CD4-positive, alpha-beta T cell treated with Interferon gamma for 1 hour (primary cell): ENCODE measurements around the gene CXCR4.

Experiments used
- DNase-seq: peaks from one replicate; pipeline ENCODE4 v3.0.0-alpha.2; 2020

The CXCR4 gene

GRCh38 chr2:136117909-136118818 is at the start of gene CXCR4:
TSS of gene CXCR4 (minus strand) at chr2:136118149. CDS start at chr2:136118060, 89 bp downstream.
- DNase-seq = peak; percentile 92

DNA sequence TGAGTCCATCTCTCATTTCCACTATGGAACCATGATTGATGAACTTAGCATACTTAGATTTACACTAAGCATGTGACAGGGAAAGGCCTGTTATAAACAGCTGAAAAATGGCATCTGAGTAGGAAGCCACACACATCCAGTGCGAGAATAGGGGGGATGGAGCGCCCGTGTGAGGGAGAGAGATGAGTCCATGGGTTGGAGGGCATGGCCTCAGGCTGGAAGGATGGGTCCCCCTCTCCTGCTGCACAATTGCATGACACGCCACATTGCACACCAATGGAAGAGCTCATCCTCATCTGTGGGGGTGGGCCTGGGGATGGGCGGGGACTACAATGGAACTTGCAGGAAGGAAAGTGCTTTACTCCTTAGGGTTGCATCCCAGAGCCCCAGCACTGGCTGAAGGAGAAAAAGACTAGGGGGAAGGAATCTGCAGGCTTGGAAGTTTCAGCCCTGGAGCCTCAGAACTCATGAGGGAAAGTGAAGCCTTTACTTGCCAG is 46.4 kb upstream of the CXCR4 start:
- DNase-seq = no peak

DNA sequence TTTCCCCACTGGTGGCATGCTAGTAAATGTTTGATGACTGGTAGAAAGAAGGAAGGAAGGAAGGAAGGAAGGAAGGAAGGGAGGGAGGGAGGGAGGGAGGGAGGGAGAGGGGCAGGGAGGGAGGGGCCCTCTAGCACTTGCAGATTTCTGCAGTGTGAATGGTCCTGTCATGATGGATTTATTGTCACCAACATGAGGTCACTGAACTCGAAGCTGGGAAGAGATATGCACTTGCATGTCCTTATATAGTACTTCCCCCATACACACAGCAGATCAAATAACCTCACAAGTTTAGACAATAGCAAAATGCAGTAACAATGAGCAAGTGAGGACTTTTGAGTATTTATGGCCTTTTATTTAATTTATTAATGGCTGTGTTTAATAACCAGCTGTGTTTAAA is 44.5 kb upstream of the CXCR4 start:
- DNase-seq = no peak

DNA sequence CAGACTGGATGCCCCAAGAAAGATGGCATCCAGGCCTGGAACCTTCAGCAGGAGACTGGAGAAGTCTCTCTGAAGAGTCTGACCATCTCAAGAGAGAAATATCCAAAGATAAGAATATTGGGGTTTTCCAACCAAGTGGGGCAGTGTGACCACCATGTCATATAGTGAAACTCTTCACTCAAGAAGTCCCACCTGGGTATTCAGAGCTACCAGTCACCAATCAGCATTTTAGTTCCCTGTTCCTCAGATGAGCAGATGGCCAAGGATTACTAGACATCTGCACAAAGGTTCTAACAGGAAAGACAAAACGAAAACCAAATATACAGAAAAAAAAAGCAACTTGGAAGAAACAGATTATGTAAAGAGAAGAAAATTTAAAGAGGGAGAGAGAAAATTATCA is 38.5 kb upstream of the CXCR4 start:
- no peak for DNase-seq

DNA sequence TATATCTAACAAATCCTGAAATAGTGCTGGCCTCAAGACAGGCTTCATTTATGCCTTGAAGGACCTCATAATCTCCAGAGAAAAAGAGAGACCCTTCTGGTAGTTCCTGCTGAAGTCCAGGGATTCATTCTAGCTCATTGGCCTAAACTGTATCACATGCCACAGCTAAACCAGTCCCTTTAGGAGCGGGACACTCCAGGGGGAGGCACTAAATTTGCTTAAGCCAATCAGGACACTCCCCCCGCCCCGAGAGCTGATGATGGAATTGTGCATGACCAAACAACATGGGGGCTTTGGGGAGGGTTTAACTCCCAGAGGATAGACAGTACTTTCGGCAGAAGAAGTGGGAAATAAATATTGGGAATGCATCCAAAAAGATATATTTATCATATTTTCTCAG is 36.4 kb upstream of the CXCR4 start:
- no peak for DNase-seq

DNA sequence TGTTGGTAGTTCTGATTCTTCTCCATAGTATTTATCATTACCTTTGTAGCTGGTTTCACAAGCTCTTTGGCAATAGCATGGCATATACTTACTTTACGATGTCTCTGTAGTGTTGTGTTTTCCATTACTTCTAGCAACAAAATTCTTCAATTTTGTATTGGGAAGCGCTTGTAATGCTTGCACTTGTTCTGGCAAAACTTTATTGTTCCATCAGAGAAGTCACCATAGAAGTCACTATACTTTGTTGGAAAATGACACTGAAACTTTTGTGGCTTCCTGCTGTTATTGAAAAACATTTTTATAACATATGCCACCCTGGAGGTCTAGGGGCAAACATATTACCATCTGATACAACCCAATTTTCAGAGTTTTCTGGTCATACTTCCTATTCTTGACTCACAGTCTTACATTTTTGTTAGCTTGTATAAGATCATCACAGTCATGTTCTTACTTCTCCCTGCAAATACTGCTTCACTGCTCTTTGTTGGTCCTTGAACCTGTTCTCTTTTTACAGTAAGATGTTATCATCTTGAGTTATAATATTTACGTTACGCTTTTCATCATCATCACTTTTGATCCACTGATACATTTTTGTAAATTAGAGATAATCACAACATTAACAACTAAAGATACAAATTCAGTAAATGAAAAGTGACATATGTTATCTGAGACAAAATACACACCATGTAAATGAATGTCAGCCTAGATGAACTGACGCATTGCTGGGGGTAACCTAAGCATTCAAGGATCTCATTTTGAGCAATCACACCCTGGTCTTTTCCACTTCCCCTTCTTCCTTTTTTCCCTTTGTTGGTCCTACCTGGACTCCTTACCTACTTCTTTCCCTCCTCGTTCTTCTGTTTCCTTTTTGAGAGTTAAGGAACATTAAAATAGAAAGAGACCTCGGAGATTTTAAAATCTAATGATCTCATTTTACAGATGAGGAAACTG is 33.3 kb upstream of the CXCR4 start:
- DNase-seq = no peak

DNA sequence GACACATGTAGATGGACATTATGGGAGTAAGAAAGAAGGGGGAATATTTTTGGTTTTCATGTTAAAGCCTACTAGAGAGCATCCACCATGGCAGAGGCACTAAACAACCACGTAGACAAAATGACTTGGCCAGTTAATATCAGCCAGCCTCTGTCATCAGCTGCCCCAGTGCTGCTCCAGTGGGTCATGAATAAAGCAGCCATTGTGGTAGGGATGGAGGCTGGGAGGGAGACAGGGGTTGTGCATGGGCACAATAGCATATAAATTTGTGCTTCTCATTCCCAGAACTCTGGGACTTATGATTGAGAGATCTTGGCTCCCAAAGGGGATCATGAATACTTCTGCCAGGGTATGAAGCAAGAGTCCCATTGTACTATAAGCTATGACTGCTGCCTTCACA is 31.1 kb upstream of the CXCR4 start:
- DNase-seq = no peak

- no peak for DNase-seq
Observed at GRCh38 chr2:136146564-136146963, 28.6 kb upstream of the CXCR4 start.

- DNase-seq = no peak
Observed at GRCh38 chr2:136143603-136144451, 25.9 kb upstream of the CXCR4 start.

DNA sequence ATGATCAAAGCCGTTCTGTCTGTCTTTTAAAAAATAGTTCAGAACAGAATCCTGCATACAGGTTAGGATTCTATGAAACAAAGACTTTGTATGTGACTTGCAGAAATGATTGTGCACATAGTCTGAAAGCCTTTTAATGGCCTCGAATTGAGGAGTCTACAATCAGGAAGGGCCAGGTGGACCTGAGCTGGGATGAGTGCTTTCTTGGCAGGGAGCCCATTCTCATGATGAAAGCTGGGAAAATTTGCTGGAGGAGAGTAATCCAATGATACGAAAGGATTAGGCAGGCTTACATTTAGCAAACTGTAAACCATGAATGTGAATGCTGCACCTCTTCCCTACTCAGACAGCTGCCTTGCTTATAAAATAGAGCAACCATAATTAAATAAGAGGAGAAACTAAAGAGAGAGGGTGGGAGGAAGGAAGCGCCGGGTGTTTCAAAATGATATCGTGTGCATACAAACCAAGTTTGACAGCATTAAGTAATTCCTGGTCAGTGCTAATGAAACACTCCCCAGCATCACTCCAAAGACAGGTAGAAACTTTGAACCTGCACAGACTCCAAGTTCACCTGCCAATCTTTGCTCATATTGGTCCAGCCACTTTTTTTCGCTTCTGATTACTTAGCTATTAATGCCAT is 23.7 kb upstream of the CXCR4 start:
- DNase-seq = no peak

GRCh38 chr2:136139631-136140030 is 21.7 kb upstream of the CXCR4 start:
- no peak for DNase-seq

DNA sequence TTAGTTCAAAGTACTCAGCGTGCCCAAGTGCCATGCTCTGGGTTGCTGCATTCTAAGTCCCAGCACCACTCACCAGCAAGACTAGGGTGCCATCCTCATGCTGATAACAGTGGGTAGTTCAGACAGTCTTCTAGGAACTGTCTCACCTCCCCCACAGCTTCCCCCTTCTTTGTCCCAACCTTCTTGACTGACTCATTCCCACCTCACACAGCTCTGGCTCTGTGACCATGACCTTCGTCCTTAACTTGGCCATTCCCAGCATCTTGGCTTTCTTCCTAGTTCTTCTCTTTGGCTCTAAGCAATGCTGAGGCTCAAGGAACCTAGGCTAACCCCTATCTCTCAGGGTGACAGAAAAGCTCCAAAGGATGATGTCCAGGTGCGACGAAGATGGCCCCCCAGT is 20.0 kb upstream of the CXCR4 start:
- no peak for DNase-seq

GRCh38 chr2:136136931-136137330 is 19.0 kb upstream of the CXCR4 start:
- DNase-seq = peak; percentile 59

GRCh38 chr2:136135921-136136906 is 18.3 kb upstream of the CXCR4 start:
- DNase-seq = peak; percentile 93

DNA sequence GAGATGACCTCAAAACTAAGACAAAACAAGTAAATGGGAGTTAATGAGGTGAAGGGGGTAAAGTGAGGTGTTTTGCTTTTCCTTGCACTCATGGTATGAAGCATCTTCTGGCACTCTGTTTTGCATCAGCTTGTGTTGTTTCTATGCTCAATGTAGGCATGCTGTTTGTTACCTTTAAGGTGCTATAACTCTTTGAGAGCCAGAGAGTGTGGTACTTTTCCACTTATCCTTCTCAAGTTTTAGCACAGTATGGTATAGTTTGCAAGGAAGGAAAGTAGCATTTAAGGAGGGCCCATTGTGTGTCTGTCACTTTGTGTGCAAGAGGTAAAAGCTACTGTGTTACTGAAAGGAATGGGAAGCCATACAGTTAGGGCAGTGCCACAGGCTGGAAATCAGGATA is 17.5 kb upstream of the CXCR4 start:
- DNase-seq = no peak

GRCh38 chr2:136134126-136134525 is 16.2 kb upstream of the CXCR4 start:
- DNase-seq = peak; percentile 64

DNA sequence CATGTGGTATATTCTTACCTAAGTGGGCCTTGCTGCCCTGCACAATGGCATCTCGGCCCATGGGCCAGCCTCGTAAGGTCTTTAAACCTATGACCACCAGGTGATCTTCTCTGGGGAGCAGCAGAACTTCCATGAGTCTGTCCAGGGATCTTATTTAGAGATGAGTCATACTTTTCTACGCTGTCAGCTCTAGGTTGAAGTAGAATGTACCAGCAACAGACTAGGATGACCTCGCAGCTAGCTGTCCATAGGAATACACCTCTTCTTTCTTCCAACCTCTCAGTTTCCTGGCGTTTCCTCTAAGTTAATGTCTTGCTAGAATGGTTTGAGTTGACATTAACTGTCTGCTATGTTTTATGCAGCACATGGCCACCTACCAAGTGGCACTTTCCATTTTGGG is 15.6 kb upstream of the CXCR4 start:
- no peak for DNase-seq

DNA sequence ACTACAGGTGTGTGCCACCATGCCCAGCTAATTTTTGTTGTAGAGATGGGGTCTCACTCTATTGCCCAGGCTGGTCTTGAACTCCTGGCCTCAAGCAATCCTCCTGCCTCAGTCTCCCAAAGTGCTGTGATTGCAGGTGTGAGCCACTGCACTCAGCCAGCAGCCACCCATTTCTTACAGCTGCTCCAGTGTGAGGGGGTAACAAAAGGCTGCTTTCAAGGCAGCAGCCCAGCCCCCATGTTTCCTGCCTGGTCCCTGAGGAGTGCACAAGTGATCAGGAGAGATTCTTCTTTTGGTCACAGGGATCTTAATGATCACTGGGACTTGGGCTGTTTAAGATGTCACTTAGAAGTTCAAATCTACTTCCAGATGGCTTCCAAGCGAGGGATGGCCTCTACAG is 15.2 kb upstream of the CXCR4 start:
- no peak for DNase-seq

- DNase-seq = no peak
Observed at GRCh38 chr2:136132825-136133155, 14.8 kb upstream of the CXCR4 start.

GRCh38 chr2:136131961-136132824 is 14.2 kb upstream of the CXCR4 start:
- DNase-seq = peak; percentile 90
